HL-60 (cell line): ENCODE data around the gene CTPS2.

Experiments used
- GABPA ChIP-seq: IDR thresholded peaks from 2 replicates; pipeline ENCODE4 v1.6.1; 2012; ENCODE audit warnings: low read depth
- POLR2AphosphoS5 ChIP-seq: IDR thresholded peaks from 2 replicates; pipeline ENCODE4 v1.6.1; 2012; ENCODE audit warnings: low read depth
- SPI1 ChIP-seq: IDR thresholded peaks from 2 replicates; pipeline ENCODE4 v1.6.1; 2012; ENCODE audit warnings: low read depth, mild to moderate bottlenecking, borderline replicate concordance
- TF ChIP-seq, protein P1 (sequence below): IDR thresholded peaks from one replicate; pipeline ENCODE4 v1.5.1; 2011; ENCODE audit warnings: low read length, control low read depth, inconsistent platforms; ENCODE audit not compliant: insufficient read depth
- TF ChIP-seq, protein P2 (sequence below): IDR thresholded peaks from 2 replicates; pipeline ENCODE4 v1.6.1; 2012; ENCODE audit warnings: low read depth; ENCODE audit not compliant: insufficient replicate concordance

GRCh38 chrX:16592194-16592770 lies 120.2 kb downstream of the CTPS2 start:
- TF ChIP-seq, protein P1, sequence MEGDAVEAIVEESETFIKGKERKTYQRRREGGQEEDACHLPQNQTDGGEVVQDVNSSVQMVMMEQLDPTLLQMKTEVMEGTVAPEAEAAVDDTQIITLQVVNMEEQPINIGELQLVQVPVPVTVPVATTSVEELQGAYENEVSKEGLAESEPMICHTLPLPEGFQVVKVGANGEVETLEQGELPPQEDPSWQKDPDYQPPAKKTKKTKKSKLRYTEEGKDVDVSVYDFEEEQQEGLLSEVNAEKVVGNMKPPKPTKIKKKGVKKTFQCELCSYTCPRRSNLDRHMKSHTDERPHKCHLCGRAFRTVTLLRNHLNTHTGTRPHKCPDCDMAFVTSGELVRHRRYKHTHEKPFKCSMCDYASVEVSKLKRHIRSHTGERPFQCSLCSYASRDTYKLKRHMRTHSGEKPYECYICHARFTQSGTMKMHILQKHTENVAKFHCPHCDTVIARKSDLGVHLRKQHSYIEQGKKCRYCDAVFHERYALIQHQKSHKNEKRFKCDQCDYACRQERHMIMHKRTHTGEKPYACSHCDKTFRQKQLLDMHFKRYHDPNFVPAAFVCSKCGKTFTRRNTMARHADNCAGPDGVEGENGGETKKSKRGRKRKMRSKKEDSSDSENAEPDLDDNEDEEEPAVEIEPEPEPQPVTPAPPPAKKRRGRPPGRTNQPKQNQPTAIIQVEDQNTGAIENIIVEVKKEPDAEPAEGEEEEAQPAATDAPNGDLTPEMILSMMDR, result no peak
- TF ChIP-seq POLR2AphosphoS5 (no peak), SPI1 (no peak), GABPA (no peak)
- TF ChIP-seq, protein P2, sequence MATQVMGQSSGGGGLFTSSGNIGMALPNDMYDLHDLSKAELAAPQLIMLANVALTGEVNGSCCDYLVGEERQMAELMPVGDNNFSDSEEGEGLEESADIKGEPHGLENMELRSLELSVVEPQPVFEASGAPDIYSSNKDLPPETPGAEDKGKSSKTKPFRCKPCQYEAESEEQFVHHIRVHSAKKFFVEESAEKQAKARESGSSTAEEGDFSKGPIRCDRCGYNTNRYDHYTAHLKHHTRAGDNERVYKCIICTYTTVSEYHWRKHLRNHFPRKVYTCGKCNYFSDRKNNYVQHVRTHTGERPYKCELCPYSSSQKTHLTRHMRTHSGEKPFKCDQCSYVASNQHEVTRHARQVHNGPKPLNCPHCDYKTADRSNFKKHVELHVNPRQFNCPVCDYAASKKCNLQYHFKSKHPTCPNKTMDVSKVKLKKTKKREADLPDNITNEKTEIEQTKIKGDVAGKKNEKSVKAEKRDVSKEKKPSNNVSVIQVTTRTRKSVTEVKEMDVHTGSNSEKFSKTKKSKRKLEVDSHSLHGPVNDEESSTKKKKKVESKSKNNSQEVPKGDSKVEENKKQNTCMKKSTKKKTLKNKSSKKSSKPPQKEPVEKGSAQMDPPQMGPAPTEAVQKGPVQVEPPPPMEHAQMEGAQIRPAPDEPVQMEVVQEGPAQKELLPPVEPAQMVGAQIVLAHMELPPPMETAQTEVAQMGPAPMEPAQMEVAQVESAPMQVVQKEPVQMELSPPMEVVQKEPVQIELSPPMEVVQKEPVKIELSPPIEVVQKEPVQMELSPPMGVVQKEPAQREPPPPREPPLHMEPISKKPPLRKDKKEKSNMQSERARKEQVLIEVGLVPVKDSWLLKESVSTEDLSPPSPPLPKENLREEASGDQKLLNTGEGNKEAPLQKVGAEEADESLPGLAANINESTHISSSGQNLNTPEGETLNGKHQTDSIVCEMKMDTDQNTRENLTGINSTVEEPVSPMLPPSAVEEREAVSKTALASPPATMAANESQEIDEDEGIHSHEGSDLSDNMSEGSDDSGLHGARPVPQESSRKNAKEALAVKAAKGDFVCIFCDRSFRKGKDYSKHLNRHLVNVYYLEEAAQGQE, result no peak
